IgD-negative memory B cell (primary cell): ENCODE results near the gene TASP1. TPM values are rescaled to one million over a fixed set of nuclear protein-coding genes. Genes with fewer than 3 reads are reported as not detected.
"Not testable (repeated sequence)": the region's sequence is repeated elsewhere in the genome, so short reads cannot be mapped to it uniquely, and the experiment has no call there.

Experiments
- H3K27ac Mint-ChIP-seq, 3 donors: one replicate each; pipeline ENCODE4 v1.8.0; 2020 to 2022; ENCODE audit warnings: mild to moderate bottlenecking in 3 of 3, mixed read lengths in 3 of 3, moderate library complexity in 1 of 3
- H3K27me3 Mint-ChIP-seq: one replicate; pipeline ENCODE4 v1.8.0; 2021; ENCODE audit warnings: mixed read lengths
- H3K36me3 Mint-ChIP-seq: one replicate; pipeline ENCODE4 v1.8.0; 2020; ENCODE audit warnings: mild to moderate bottlenecking, mixed read lengths
- H3K4me1 Mint-ChIP-seq, 3 donors: one replicate each; pipeline ENCODE4 v1.8.0; 2020 to 2022; ENCODE audit warnings: mixed read lengths in 3 of 3, mild to moderate bottlenecking in 1 of 3
- H3K4me3 Mint-ChIP-seq, 4 donors: one replicate each; pipeline ENCODE4 v1.8.0; 2020 to 2022; ENCODE audit warnings: mild to moderate bottlenecking in 4 of 4, mixed read lengths in 4 of 4, moderate library complexity in 3 of 4
- H3K9me3 Mint-ChIP-seq, 3 donors: one replicate each; pipeline ENCODE4 v1.8.0; 2020 to 2021; ENCODE audit warnings: mixed read lengths in 3 of 3, mild to moderate bottlenecking in 1 of 3
- polyA plus RNA-seq: library from polyadenylated mRNA; unstranded; fragments of 300-500 nt; fragmentation: Illumina TruSeq; gene quantifications from one replicate; pipeline ENCODE4 v1.2.3, GENCODE V29; 2021

TASP1 gene
- polyA plus RNA-seq, 1 donor from 2014 or later: 11.4 TPM

- not testable (repeated sequence) for H3K9me3 Mint-ChIP-seq, H3K4me1 Mint-ChIP-seq, H3K27me3 Mint-ChIP-seq, H3K27ac Mint-ChIP-seq, H3K4me3 Mint-ChIP-seq
- H3K36me3 Mint-ChIP-seq: peaks cover 16% of the 10 kb centered on the region
These were observed 19.3 kb downstream of the TASP1 start for GRCh38 chr20:13619415-13619814.

- not testable (repeated sequence) for H3K9me3 Mint-ChIP-seq, H3K4me1 Mint-ChIP-seq, H3K4me3 Mint-ChIP-seq, H3K27ac Mint-ChIP-seq, H3K27me3 Mint-ChIP-seq
- H3K36me3 Mint-ChIP-seq: peaks cover 16% of the 10 kb centered on the region
These were observed 20.3 kb downstream of the TASP1 start for GRCh38 chr20:13618456-13618855.

- Mint-ChIP-seq H3K27ac (peak overlapping the region in 1 of 3 donors; percentile 24), H3K36me3 (peaks cover 15% of the 10 kb centered on the region)
- not testable (repeated sequence) for H3K4me1 Mint-ChIP-seq, H3K4me3 Mint-ChIP-seq, H3K9me3 Mint-ChIP-seq, H3K27me3 Mint-ChIP-seq
These were observed 21.1 kb downstream of the TASP1 start for GRCh38 chr20:13617585-13617984.

- not testable (repeated sequence) for H3K27ac Mint-ChIP-seq, H3K27me3 Mint-ChIP-seq, H3K4me3 Mint-ChIP-seq, H3K9me3 Mint-ChIP-seq, H3K4me1 Mint-ChIP-seq
- H3K36me3 Mint-ChIP-seq: peaks cover 12% of the 10 kb centered on the region
These were observed 22.0 kb downstream of the TASP1 start for GRCh38 chr20:13616713-13617112.

GRCh38 chr20:13613917-13614316, 24.8 kb downstream of the TASP1 start:
- Mint-ChIP-seq H3K36me3 (peaks cover 9% of the 10 kb centered on the region), H3K27ac (no peak overlapping the region), H3K27me3 (no peaks in the 10 kb centered on the region), H3K4me3 (no peak overlapping the region), H3K4me1 (no peaks in the 10 kb centered on the region), H3K9me3 (no peaks in the 10 kb centered on the region)

- Mint-ChIP-seq H3K36me3 (peaks cover 8% of the 10 kb centered on the region), H3K4me3 (no peak overlapping the region), H3K27ac (no peak overlapping the region), H3K27me3 (no peaks in the 10 kb centered on the region), H3K4me1 (no peaks in the 10 kb centered on the region), H3K9me3 (no peaks in the 10 kb centered on the region)
These were observed 27.1 kb downstream of the TASP1 start for GRCh38 chr20:13611611-13612125.

GRCh38 chr20:13610184-13610583, 28.5 kb downstream of the TASP1 start:
- Mint-ChIP-seq H3K4me1 (no peaks in the 10 kb centered on the region), H3K27me3 (no peaks in the 10 kb centered on the region), H3K9me3 (no peaks in the 10 kb centered on the region), H3K36me3 (peaks cover 5% of the 10 kb centered on the region), H3K4me3 (no peak overlapping the region), H3K27ac (peak overlapping the region in 1 of 3 donors; percentile 62)

- no peaks in the 10 kb centered on the region for H3K9me3 Mint-ChIP-seq
- H3K4me3 Mint-ChIP-seq: no peak overlapping the region
- no peaks in the 10 kb centered on the region for H3K27me3 Mint-ChIP-seq
- H3K4me1 Mint-ChIP-seq: peaks cover 0 to 6% (median 0%) of the 10 kb centered on the region in 3 donors
- peaks cover 3% of the 10 kb centered on the region for H3K36me3 Mint-ChIP-seq
- H3K27ac Mint-ChIP-seq: no peak overlapping the region
These were observed 30.7 kb downstream of the TASP1 start for GRCh38 chr20:13608066-13608465.

- Mint-ChIP-seq H3K4me1 (peaks cover 2 to 11% (median 8%) of the 10 kb centered on the region in 3 donors), H3K36me3 (peaks cover 16% of the 10 kb centered on the region)
- not testable (repeated sequence) for H3K27ac Mint-ChIP-seq, H3K4me3 Mint-ChIP-seq, H3K9me3 Mint-ChIP-seq, H3K27me3 Mint-ChIP-seq
These were observed 45.3 kb downstream of the TASP1 start for GRCh38 chr20:13593423-13593822.

GRCh38 chr20:13588049-13588448, 50.7 kb downstream of the TASP1 start:
- Mint-ChIP-seq H3K36me3 (peaks cover 24% of the 10 kb centered on the region), H3K4me3 (no peak overlapping the region), H3K4me1 (peaks cover 3 to 13% (median 8%) of the 10 kb centered on the region in 3 donors), H3K9me3 (peaks cover 2 to 8% (median 4%) of the 10 kb centered on the region in 3 donors), H3K27ac (peak overlapping the region in 1 of 3 donors; percentile 9), H3K27me3 (no peaks in the 10 kb centered on the region)

- no peak overlapping the region for H3K27ac Mint-ChIP-seq
- no peaks in the 10 kb centered on the region for H3K27me3 Mint-ChIP-seq
- no peak overlapping the region for H3K4me3 Mint-ChIP-seq
- peaks cover 26% of the 10 kb centered on the region for H3K36me3 Mint-ChIP-seq
- peaks cover 2 to 8% (median 4%) of the 10 kb centered on the region in 3 donors for H3K9me3 Mint-ChIP-seq
- H3K4me1 Mint-ChIP-seq: peaks cover 3 to 10% (median 4%) of the 10 kb centered on the region in 3 donors
These were observed 51.4 kb downstream of the TASP1 start for GRCh38 chr20:13587370-13587769.

- peaks cover 3 to 5% (median 4%) of the 10 kb centered on the region in 3 donors for H3K4me1 Mint-ChIP-seq
- peak overlapping the region in 1 of 4 donors; percentile 0 for H3K4me3 Mint-ChIP-seq
- H3K9me3 Mint-ChIP-seq: peaks cover 2 to 8% (median 6%) of the 10 kb centered on the region in 3 donors
- peaks cover 32% of the 10 kb centered on the region for H3K36me3 Mint-ChIP-seq
- H3K27ac Mint-ChIP-seq: no peak overlapping the region
- no peaks in the 10 kb centered on the region for H3K27me3 Mint-ChIP-seq
These were observed 52.6 kb downstream of the TASP1 start for GRCh38 chr20:13586133-13586532.

GRCh38 chr20:13581451-13581850, 57.3 kb downstream of the TASP1 start:
- H3K36me3 Mint-ChIP-seq: peaks cover 34% of the 10 kb centered on the region
- no peaks in the 10 kb centered on the region for H3K27me3 Mint-ChIP-seq
- H3K4me1 Mint-ChIP-seq: no peaks in the 10 kb centered on the region
- no peak overlapping the region for H3K4me3 Mint-ChIP-seq
- H3K27ac Mint-ChIP-seq: peak overlapping the region in 1 of 3 donors; percentile 27
- H3K9me3 Mint-ChIP-seq: peaks cover 0 to 4% (median 4%) of the 10 kb centered on the region in 3 donors

GRCh38 chr20:13580707-13581106, 58.0 kb downstream of the TASP1 start:
- H3K27ac Mint-ChIP-seq: no peak overlapping the region
- H3K4me1 Mint-ChIP-seq: no peaks in the 10 kb centered on the region
- no peak overlapping the region for H3K4me3 Mint-ChIP-seq
- H3K36me3 Mint-ChIP-seq: peaks cover 35% of the 10 kb centered on the region
- H3K9me3 Mint-ChIP-seq: peaks cover 0 to 4% (median 0%) of the 10 kb centered on the region in 3 donors
- no peaks in the 10 kb centered on the region for H3K27me3 Mint-ChIP-seq

- H3K9me3 Mint-ChIP-seq: no peaks in the 10 kb centered on the region
- no peak overlapping the region for H3K27ac Mint-ChIP-seq
- H3K36me3 Mint-ChIP-seq: peaks cover 15% of the 10 kb centered on the region
- H3K27me3 Mint-ChIP-seq: no peaks in the 10 kb centered on the region
- no peaks in the 10 kb centered on the region for H3K4me1 Mint-ChIP-seq
- H3K4me3 Mint-ChIP-seq: no peak overlapping the region
These were observed 64.7 kb downstream of the TASP1 start for GRCh38 chr20:13574071-13574470.

GRCh38 chr20:13571662-13572061, 67.1 kb downstream of the TASP1 start:
- no peaks in the 10 kb centered on the region for H3K9me3 Mint-ChIP-seq
- peaks cover 15% of the 10 kb centered on the region for H3K36me3 Mint-ChIP-seq
- peak overlapping the region in 1 of 3 donors; percentile 44 for H3K27ac Mint-ChIP-seq
- H3K4me3 Mint-ChIP-seq: no peak overlapping the region
- no peaks in the 10 kb centered on the region for H3K27me3 Mint-ChIP-seq
- H3K4me1 Mint-ChIP-seq: peaks cover 0 to 2% (median 0%) of the 10 kb centered on the region in 3 donors
